HepG2 (cell line): ENCODE data around the gene CDK3. TPM values are rescaled to one million over a fixed set of nuclear protein-coding genes. Genes with fewer than 3 reads are reported as not detected.
A peak's percentile ranks its signal among the peaks of the same experiment; 100 is the strongest.

Experiments used
- CEBPZ ChIP-seq: IDR thresholded peaks from 2 replicates; pipeline ENCODE4 v1.6.1; 2012; ENCODE audit warnings: low read length, improper control_type of control experiment
- CENPT ChIP-seq: sonication (generic); formaldehyde crosslinking; IDR thresholded peaks from 2 replicates; pipeline ENCODE4 v1.8.0; 2022; ENCODE audit warnings: low read depth, mild to moderate bottlenecking, moderate library complexity, missing genetic modification reagents
- GPN1 ChIP-seq: sonication (generic); formaldehyde crosslinking; IDR thresholded peaks from 2 replicates; pipeline ENCODE4 v1.5.1; 2020; ENCODE audit warnings: missing genetic modification reagents, borderline replicate concordance
- HOXA3 ChIP-seq: sonication (generic); formaldehyde crosslinking; IDR thresholded peaks from 2 replicates; pipeline ENCODE4 v1.5.0; 2020; ENCODE audit warnings: missing genetic modification reagents
- MAFK ChIP-seq, 2 experiments: IDR thresholded peaks in 1 of 2; conservative IDR thresholded peaks in 1 of 2; 2 replicates each; pipeline ENCODE4 v1.6.1; 2011; ENCODE audit warnings: improper control_type of control experiment in 2 of 2, low read length in 2 of 2
- MYC ChIP-seq: sonication (generic); formaldehyde crosslinking; IDR thresholded peaks from 2 replicates; pipeline ENCODE4 v1.9.0; 2021; ENCODE audit warnings: missing genetic modification reagents, borderline replicate concordance
- NFIC ChIP-seq: IDR thresholded peaks from 2 replicates; pipeline ENCODE4 v1.6.1; 2012; ENCODE audit warnings: mild to moderate bottlenecking, low read length, inconsistent platforms
- SAFB2 ChIP-seq: sonication (generic); formaldehyde crosslinking; IDR thresholded peaks from 2 replicates; pipeline ENCODE4 v1.5.1; 2020; ENCODE audit warnings: missing genetic modification reagents, low read depth, mild to moderate bottlenecking, borderline replicate concordance
- ZNF264 ChIP-seq: sonication (generic); formaldehyde crosslinking; IDR thresholded peaks from 2 replicates; pipeline ENCODE4 v1.4.0; 2020; ENCODE audit warnings: missing genetic modification reagents
- ZNF652 ChIP-seq: IDR thresholded peaks from 2 replicates; pipeline ENCODE4 v1.6.1; 2016; ENCODE audit warnings: low read depth, borderline replicate concordance
- ZNF678 ChIP-seq: sonication (generic); formaldehyde crosslinking; IDR thresholded peaks from 2 replicates; pipeline ENCODE4 v1.4.0; 2020; ENCODE audit warnings: mild to moderate bottlenecking, missing genetic modification reagents
- ZNF776 ChIP-seq: sonication (generic); formaldehyde crosslinking; IDR thresholded peaks from 2 replicates; pipeline ENCODE4 v1.4.0; 2020; ENCODE audit warnings: mild to moderate bottlenecking, missing genetic modification reagents
- ZNF839 ChIP-seq: sonication (generic); formaldehyde crosslinking; IDR thresholded peaks from 2 replicates; pipeline ENCODE4 v1.4.0; 2020; ENCODE audit warnings: missing genetic modification reagents, mild to moderate bottlenecking, borderline replicate concordance
- polyA plus RNA-seq, 8 experiments: library from polyadenylated mRNA; depleted of rRNA in 3 of 8; stranded (reverse) in 7 of 8; unstranded in 1 of 8; fragments of >200 nt; fragmentation: Illumina TruSeq in 4 of 8; extraction: Trizol in 4 of 8; gene quantifications; 2 replicates each; pipeline versions ENCODE4 v1.2.1 to v1.2.3, GENCODE V29; 2011 to 2016; ENCODE audit warnings: low read depth in 4 of 8, missing spikeins in 1 of 8, mixed read lengths in 1 of 8; ENCODE audit not compliant: insufficient read depth in 1 of 8
- total RNA-seq, 5 experiments: library from RNA; depleted of rRNA; stranded (reverse); fragments of >200 nt; fragmentation: Illumina TruSeq; extraction: Trizol; gene quantifications; 2 replicates each; pipeline ENCODE4 v1.2.3, GENCODE V29; 2016; ENCODE audit warnings: low read depth in 1 of 5
- TF ChIP-seq, protein P1 (sequence below): sonication (generic); formaldehyde crosslinking; conservative IDR thresholded peaks from 2 replicates; pipeline ENCODE4 v1.4.0; 2020; ENCODE audit warnings: missing genetic modification reagents
- TF ChIP-seq, protein P2 (sequence below): sonication (generic); formaldehyde crosslinking; IDR thresholded peaks from 2 replicates; pipeline ENCODE4 v1.4.0; 2020; ENCODE audit warnings: mild to moderate bottlenecking, missing genetic modification reagents
- TF ChIP-seq, protein P3 (sequence below): sonication (generic); formaldehyde crosslinking; IDR thresholded peaks from 2 replicates; pipeline ENCODE4 v1.5.0; 2020; ENCODE audit warnings: mild to moderate bottlenecking, missing genetic modification reagents, moderate library complexity

Gene CDK3
- total and polyA plus RNA-seq, 2 of the 13 experiments (the other 11 are each of a cell fraction or from before 2014, with no cell fraction given), result 5.8 to 11.4 TPM

- TF ChIP-seq, protein P1, sequence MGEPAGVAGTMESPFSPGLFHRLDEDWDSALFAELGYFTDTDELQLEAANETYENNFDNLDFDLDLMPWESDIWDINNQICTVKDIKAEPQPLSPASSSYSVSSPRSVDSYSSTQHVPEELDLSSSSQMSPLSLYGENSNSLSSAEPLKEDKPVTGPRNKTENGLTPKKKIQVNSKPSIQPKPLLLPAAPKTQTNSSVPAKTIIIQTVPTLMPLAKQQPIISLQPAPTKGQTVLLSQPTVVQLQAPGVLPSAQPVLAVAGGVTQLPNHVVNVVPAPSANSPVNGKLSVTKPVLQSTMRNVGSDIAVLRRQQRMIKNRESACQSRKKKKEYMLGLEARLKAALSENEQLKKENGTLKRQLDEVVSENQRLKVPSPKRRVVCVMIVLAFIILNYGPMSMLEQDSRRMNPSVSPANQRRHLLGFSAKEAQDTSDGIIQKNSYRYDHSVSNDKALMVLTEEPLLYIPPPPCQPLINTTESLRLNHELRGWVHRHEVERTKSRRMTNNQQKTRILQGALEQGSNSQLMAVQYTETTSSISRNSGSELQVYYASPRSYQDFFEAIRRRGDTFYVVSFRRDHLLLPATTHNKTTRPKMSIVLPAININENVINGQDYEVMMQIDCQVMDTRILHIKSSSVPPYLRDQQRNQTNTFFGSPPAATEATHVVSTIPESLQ (CRISPR knock-in tag), result no peak
- TF ChIP-seq ZNF776 (CRISPR knock-in tag) (peak; percentile 78; the same call in 1 of the 2 replicates), CEBPZ (no peak), GPN1 (CRISPR knock-in tag) (no peak), MYC (CRISPR knock-in tag) (peak; percentile 31; the same call in 1 of the 2 replicates), ZNF839 (0 out of 2 replicates have a peak, but pooled peaks have one; percentile 59), MAFK (conservative IDR thresholded peaks at IDR 0.05 in 1 of 2, IDR thresholded peaks at IDR 0.05 in 1 of 2; ENCODE audit: low read length in 2 of 2) (no peak), ZNF678 (CRISPR knock-in tag) (no peak), ZNF264 (no peak), SAFB2 (CRISPR knock-in tag) (0 out of 2 replicates have a peak, but pooled peaks have one; percentile 33), NFIC (no peak), CENPT (CRISPR knock-in tag) (0 out of 2 replicates have a peak, but pooled peaks have one; percentile 5), ZNF652 (no peak), HOXA3 (peak; percentile 16; the same call in 1 of the 2 replicates)
- TF ChIP-seq, protein P2, sequence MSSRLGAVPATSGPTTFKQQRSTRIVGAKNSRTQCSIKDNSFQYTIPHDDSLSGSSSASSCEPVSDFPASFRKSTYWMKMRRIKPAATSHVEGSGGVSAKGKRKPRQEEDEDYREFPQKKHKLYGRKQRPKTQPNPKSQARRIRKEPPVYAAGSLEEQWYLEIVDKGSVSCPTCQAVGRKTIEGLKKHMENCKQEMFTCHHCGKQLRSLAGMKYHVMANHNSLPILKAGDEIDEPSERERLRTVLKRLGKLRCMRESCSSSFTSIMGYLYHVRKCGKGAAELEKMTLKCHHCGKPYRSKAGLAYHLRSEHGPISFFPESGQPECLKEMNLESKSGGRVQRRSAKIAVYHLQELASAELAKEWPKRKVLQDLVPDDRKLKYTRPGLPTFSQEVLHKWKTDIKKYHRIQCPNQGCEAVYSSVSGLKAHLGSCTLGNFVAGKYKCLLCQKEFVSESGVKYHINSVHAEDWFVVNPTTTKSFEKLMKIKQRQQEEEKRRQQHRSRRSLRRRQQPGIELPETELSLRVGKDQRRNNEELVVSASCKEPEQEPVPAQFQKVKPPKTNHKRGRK (CRISPR knock-in tag), result no peak
- TF ChIP-seq, protein P3, sequence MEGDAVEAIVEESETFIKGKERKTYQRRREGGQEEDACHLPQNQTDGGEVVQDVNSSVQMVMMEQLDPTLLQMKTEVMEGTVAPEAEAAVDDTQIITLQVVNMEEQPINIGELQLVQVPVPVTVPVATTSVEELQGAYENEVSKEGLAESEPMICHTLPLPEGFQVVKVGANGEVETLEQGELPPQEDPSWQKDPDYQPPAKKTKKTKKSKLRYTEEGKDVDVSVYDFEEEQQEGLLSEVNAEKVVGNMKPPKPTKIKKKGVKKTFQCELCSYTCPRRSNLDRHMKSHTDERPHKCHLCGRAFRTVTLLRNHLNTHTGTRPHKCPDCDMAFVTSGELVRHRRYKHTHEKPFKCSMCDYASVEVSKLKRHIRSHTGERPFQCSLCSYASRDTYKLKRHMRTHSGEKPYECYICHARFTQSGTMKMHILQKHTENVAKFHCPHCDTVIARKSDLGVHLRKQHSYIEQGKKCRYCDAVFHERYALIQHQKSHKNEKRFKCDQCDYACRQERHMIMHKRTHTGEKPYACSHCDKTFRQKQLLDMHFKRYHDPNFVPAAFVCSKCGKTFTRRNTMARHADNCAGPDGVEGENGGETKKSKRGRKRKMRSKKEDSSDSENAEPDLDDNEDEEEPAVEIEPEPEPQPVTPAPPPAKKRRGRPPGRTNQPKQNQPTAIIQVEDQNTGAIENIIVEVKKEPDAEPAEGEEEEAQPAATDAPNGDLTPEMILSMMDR (CRISPR knock-in tag), result peak; percentile 100
These were observed 13.7 kb downstream of the CDK3 start (continued) for GRCh38 chr17:76014100-76014924.
